HG02678 (cell line): ENCODE results near the gene LTBP1.

ENCODE experiments used
- ATAC-seq: cut with Tn5 transposase; IDR thresholded peaks from one replicate; pipeline ENCODE4 v1.9.1; 2021; ENCODE audit warnings: mild to moderate bottlenecking, moderate library complexity; ENCODE audit not compliant: unreplicated experiment

The LTBP1 gene

GRCh38 chr2:33008716-33009115, 62.0 kb downstream of the LTBP1 start:
- ATAC-seq = no peak

- no peak for ATAC-seq
These were observed 62.5 kb downstream of the LTBP1 start for GRCh38 chr2:33009249-33009648.

- ATAC-seq = no peak
These were observed 64.6 kb downstream of the LTBP1 start for GRCh38 chr2:33011373-33011772.

GRCh38 chr2:33011941-33012340, 65.2 kb downstream of the LTBP1 start:
- no peak for ATAC-seq

GRCh38 chr2:33013684-33014110, 66.9 kb downstream of the LTBP1 start:
- ATAC-seq = no peak

GRCh38 chr2:33014268-33014667, 67.5 kb downstream of the LTBP1 start:
- no peak for ATAC-seq

- no peak for ATAC-seq
These were observed 68.8 kb downstream of the LTBP1 start for GRCh38 chr2:33015421-33016142.

- ATAC-seq = no peak
These were observed 71.5 kb downstream of the LTBP1 start for GRCh38 chr2:33018271-33018670.

- ATAC-seq = no peak
These were observed 73.0 kb downstream of the LTBP1 start for GRCh38 chr2:33019796-33020195.

GRCh38 chr2:33020883-33021282, 74.1 kb downstream of the LTBP1 start:
- no peak for ATAC-seq

- no peak for ATAC-seq
These were observed 74.9 kb downstream of the LTBP1 start for GRCh38 chr2:33021542-33022227.

- no peak for ATAC-seq
These were observed 75.7 kb downstream of the LTBP1 start for GRCh38 chr2:33022395-33022985.

- no peak for ATAC-seq
These were observed 76.4 kb downstream of the LTBP1 start for GRCh38 chr2:33022989-33023727.

GRCh38 chr2:33023728-33024500, 77.2 kb downstream of the LTBP1 start:
- no peak for ATAC-seq

- no peak for ATAC-seq
These were observed 78.0 kb downstream of the LTBP1 start for GRCh38 chr2:33024758-33025157.

GRCh38 chr2:33029459-33029858, 82.7 kb downstream of the LTBP1 start:
- no peak for ATAC-seq

GRCh38 chr2:33029926-33030325, 83.2 kb downstream of the LTBP1 start:
- ATAC-seq = no peak

- no peak for ATAC-seq
These were observed 83.6 kb downstream of the LTBP1 start for GRCh38 chr2:33030326-33030725.

GRCh38 chr2:33032245-33032644, 85.5 kb downstream of the LTBP1 start:
- no peak for ATAC-seq

- ATAC-seq = no peak
These were observed 86.9 kb downstream of the LTBP1 start for GRCh38 chr2:33033606-33034081.

- ATAC-seq = no peak
These were observed 88.0 kb downstream of the LTBP1 start for GRCh38 chr2:33034784-33035183.
